ENCODE data around the gene PDE6B.
"Not testable (repeated sequence)": the region's sequence is repeated elsewhere in the genome, so short reads cannot be mapped to it uniquely, and the experiment has no call there.

The PDE6B gene

GRCh38 chr4:635851-636627 is 10.7 kb downstream of the PDE6B start:
- DNase-seq (ENCODE audit: low spot score): no peak

DNA sequence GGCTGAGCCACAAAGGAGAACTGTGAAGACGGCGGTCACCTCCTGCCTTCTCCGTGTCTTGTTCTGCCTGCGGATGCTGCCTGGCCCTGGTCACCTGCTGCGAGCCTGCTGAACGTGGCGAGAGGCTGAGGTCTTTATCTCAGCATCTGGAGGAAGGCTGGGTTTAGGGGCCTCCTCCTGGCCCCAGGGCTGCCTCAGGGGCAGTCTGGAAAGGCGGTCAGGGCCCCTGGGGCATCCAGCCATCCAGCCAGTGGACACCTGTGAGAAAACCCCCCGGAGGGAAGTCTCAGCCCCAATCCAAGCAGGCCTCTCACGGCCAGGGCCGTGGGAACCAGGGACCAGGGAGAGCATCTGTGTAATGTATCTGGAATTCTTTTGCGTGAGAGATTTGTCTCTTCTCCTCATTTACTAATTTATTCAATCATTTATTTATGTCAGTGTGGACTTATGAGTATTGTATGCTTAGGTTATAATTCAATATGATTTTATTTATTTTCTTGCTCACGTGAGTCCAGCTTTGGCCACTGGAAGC is 11.3 kb downstream of the PDE6B start:
- DNase-seq (ENCODE audit: low spot score): no peak

DNA sequence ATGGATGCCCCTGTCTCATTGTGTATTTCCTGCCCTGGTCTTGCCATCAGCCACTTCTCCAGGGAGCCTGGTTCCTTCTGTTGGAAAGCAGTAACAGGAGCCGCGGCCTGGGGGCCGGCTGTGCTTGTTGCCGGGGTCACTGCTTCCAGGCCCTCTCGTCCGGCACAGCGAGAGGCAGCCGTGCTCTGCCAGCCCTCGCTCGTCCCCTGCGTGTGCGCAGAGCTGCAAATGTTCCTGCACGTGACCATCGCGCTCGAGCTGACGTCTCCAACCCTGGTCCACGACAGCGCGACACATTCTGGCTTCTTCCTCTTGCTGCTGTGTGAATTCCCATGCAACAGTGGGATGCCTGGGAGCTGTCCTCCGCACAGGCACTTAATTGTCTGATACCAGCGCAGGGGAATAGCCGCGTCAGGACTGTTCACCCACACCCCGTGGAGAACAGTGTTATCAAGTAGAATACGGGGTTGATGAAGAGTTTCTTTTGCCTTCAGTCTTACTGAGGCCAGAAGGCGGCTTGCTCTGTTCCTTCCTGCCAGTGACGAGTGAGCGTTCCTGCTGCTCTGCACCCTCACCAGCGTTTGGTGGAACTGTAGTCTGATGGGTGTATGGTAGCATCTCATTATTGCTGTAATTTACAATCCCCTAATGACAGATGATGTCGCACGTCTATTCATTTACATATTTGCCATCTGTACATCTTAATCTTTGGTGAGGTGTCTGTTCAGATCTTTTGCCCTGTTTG is 12.3 kb downstream of the PDE6B start:
- no peak for DNase-seq (ENCODE audit: low spot score)

GRCh38 chr4:642366-642765 is 17.0 kb downstream of the PDE6B start:
- not testable (repeated sequence) for DNase-seq (ENCODE audit: low spot score)

GRCh38 chr4:646460-646859 is 21.1 kb downstream of the PDE6B start:
- DNase-seq (ENCODE audit: low spot score): no peak

- no peak for DNase-seq (ENCODE audit: low spot score)
Measured at GRCh38 chr4:647481-647880, 22.1 kb downstream of the PDE6B start.

DNA sequence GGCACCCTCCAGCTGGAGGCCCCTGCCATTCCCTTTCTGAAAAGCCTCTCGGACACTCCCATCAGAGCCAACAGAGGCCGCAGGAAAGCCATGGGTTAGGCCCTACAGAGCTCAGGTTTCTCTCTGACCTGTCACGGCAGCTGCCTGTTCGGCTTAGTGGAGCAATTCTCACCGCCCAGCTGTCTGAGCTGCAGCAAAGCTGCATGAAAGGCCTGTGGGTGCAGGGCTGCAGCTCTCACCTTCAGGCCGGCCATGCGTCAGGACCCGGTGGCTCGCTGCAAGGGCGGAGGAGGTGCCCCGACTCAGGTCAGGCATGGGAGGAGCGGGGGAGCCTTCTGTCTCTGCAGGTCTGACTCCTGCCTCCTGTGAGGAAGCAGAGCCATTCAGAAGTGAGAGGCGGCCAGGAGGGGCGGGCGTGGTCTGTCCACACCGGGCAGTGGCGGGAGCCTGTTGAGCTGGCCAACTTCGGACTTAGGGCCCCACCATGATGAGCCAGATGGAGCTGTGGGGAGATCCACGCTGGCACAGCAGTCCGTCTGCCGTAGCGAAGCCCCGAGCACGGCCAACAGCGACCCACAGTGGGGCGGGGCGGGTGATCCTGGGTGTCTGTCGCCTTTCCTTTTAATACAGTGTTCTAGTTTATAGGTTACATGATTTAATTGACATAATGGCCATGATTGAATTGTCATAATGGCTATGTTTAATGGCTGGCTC is 23.4 kb downstream of the PDE6B start:
- DNase-seq (ENCODE audit: low spot score): no peak

DNA sequence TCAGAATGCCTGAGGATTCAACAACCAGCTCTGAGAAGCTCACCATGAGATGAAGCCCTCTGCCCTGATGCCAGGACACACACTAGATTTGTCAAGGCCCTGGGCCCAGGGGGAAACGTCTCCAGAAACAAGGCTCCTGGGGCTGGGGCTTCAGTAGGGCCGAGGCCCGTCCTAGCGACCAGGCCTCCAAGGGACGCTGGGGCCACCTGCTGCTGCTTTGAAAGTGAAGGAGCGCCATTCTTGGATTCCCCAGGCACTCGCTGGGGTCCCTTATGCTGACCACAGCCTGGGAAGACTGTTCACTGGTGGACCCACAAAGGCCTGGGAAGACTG is 23.9 kb downstream of the PDE6B start:
- DNase-seq (ENCODE audit: low spot score): no peak

- DNase-seq (ENCODE audit: low spot score): no peak
Measured at GRCh38 chr4:649751-650310, 24.5 kb downstream of the PDE6B start.

DNA sequence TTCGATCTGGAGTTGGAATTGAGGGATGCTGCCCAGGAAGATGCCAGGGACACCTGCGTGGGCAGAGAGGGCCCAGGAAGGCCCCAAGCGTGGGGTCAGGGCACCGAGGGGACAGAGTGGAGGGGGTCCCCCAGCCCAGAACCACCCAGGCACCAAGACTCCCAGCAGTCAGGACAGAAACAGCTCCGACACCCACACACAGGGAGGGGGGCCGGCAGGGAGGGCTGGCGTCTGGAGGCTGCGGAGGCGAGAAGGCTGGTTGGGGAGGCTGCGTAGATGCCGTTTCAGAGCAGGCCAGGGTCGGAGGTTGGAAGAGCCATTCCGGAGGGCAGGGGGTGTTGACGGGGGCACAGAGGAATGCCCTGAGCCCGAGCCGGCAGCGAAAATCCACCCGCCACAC is 25.1 kb downstream of the PDE6B start:
- DNase-seq (ENCODE audit: low spot score): no peak

DNA sequence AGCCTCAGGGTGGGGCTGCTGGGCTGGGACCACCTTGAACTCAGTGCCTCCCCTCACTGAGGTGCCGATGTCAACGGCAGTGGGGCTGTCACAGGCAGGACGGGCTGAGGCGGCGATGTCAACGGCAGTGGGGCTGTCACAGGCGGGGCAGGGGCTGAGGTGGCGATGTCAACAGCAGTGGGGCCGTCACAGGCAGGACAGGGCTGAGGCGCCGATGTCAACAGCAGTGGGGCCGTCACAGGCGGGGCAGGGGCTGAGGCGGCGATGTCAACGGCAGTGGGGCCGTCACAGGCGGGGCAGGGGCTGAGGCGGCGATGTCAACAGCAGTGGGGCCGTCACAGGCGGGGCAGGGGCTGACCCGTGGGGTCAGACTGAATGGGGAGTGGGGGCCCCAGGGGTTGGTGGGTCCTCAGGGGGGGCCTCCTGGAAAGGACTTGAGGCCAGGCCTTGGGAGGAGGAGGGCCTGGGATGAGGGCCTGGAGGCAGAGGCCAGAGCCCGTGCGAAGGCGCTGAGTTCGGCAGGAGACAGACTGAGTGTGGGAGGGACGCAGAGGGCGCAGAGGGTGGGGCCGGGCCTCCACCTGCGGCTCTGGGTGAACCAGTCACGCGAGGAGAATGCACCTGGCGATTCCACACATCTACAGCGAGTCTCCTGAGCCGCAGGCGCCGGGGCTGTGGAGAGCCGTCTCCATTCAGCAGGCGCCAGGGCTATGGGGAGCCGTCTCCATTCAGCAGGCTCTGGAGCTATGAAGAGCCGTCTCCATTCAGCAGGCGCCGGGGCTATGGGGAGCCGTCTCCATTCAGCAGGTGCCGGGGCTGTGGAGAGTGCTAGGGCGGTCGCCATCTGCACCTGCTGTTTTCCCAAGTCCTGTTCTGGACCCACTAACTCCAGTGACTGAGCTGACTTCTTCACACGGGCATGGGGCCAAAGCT is 25.8 kb downstream of the PDE6B start:
- no peak for DNase-seq (ENCODE audit: low spot score)

DNA sequence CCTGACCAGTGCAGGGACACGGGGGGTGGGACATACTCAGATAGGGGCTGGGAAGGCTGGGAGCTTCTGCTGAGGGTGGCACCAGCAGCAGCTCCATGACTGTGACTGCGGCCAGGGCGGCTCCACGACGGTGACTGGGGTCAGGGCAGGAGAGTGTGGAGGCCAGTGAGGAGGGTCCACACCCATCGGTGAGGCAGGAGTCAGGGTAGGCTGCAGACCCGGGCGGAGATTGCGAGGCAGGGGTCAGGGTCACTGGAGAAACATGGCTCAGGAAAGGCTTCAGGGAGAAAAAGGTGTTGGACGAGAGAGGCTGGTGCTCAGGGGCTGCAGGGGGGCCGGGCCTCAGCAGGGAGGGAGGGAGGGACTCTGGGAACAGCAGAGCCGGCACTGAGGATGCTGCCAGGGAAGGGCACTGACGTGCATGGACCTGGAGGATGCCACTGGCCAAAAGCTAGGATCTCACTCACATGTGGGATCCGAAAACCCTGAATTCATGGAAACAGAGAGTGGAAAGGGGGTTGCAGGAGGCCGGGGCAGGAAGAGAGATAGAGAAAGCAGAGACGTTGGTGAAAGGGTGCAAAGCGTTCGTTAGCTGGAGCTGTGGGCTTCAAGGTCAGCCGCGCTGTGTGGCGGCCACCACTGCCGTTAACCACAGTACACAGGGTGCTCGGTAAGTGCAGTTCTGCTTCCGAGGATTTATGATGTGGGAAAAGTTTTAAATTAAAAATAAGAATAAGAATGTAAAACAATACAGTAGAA is 26.7 kb downstream of the PDE6B start:
- no peak for DNase-seq (ENCODE audit: low spot score)

GRCh38 chr4:653080-653821 is 27.9 kb downstream of the PDE6B start:
- DNase-seq (ENCODE audit: low spot score): no peak

DNA sequence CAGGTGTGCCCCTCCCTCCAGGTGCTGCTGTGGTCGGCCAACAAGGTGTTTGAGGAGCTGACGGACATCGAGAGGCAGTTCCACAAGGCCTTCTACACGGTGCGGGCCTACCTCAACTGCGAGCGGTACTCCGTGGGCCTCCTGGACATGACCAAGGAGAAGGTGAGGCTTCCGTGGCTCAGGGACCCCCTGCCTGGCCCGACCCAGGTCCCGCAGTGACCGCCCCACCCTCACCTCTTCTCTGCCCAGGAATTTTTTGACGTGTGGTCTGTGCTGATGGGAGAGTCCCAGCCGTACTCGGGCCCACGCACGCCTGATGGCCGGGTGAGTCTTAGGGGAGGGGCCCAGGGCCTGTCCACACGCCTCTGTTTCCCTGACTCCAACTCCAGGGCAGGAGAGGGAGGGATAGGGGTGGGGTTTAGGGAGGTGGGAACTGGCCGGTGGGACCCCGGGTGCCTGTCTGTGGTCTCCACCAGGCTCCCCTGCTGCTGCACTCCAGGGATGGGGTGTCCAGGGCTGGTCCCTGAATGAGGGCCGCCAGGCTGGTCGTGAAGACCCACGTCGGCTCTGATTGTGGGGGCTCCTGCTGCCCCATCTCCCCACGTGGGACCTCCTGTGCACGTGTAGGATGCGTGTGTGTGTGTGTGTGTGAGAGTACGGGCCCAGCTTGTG is 28.6 kb downstream of the PDE6B start:
- DNase-seq (ENCODE audit: low spot score): no peak

DNA sequence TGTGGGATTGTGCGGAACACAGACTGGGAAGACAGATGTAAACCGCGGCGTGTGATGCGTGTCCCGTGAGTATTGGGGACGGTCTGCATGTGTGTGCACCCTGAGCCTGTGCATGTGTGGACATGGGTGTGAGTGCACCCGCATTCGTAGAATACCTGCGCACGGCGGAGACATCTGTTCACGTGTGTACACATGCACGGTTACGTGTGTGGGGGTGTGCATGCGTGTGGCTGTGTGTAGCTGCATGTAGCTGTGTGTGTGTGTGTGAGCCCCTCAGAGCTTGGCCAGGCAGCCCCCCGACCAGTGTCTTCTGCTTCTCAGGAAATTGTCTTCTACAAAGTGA is 29.1 kb downstream of the PDE6B start:
- DNase-seq (ENCODE audit: low spot score): no peak

GRCh38 chr4:654871-655463 is 29.6 kb downstream of the PDE6B start:
- no peak for DNase-seq (ENCODE audit: low spot score)

- DNase-seq (ENCODE audit: low spot score): no peak
Measured at GRCh38 chr4:655464-656151, 30.2 kb downstream of the PDE6B start.
